ENCODE results near the gene OPCML. TPM values are rescaled to one million over a fixed set of nuclear protein-coding genes. Genes with fewer than 3 reads are reported as not detected.

The OPCML gene
- total RNA-seq, 1 donor from 2014 or later: not detected

DNA sequence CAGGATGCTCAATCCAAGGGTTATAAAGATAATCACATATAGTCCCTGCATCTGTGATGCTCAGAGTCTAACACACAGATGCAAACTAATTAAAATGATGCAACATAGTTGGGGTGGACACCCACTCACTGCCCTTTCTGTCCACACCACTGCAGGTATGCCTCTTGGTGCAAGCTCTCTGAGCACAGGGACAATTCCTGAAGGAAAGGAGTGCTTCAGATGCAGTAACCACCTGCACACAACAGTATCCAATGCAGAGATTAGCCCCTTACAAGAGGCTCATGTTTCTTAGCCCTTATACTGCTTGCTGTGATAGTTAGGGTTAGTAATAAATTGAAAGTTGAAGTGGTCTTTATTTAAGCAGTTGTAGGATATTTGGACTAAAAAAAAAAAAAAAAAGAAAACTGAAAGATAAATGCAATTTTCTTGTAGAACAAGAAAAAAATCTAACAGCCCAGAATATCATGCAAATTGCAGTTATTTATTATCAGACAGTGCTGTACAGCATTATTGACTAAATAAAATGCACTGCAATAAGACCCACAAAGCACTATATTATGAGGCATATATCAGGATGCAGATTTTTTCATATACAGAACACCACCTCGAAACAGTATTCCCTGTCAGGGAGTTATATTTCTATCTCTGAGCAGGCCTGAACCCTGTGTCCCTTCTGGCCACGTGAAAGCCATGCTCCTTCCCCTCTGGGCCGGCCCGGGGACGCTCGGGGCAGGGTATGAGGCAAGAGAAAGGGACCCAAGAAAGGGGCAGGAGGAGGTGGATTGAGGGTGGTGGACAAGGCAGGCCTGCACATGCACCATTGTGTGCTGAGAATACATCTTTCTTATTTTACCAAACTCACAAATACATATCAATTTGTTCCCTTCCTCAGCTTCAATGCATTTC lies 260.2 kb downstream of the OPCML start:
- ChIA-PET POLR2A (no interaction called here), CTCF (no interaction called here)
- Mint-ChIP-seq H3K27me3 (no peaks in the 10 kb centered on the region), H3K9me3 (no peaks in the 10 kb centered on the region), H3K4me1 (no peaks in the 10 kb centered on the region), H3K36me3 (ENCODE audit: low read depth) (no peaks in the 10 kb centered on the region), H3K27ac (no peak overlapping the region), H3K4me3 (no peak overlapping the region)
- ATAC-seq (ENCODE audit: low read depth) (no peak), DNase-seq (no peak)
- intact Hi-C loops (cut with micrococcal nuclease): no loop called here
- TF ChIP-seq, protein P1, sequence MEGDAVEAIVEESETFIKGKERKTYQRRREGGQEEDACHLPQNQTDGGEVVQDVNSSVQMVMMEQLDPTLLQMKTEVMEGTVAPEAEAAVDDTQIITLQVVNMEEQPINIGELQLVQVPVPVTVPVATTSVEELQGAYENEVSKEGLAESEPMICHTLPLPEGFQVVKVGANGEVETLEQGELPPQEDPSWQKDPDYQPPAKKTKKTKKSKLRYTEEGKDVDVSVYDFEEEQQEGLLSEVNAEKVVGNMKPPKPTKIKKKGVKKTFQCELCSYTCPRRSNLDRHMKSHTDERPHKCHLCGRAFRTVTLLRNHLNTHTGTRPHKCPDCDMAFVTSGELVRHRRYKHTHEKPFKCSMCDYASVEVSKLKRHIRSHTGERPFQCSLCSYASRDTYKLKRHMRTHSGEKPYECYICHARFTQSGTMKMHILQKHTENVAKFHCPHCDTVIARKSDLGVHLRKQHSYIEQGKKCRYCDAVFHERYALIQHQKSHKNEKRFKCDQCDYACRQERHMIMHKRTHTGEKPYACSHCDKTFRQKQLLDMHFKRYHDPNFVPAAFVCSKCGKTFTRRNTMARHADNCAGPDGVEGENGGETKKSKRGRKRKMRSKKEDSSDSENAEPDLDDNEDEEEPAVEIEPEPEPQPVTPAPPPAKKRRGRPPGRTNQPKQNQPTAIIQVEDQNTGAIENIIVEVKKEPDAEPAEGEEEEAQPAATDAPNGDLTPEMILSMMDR (IDR thresholded peaks at IDR 0.05): no peak

DNA sequence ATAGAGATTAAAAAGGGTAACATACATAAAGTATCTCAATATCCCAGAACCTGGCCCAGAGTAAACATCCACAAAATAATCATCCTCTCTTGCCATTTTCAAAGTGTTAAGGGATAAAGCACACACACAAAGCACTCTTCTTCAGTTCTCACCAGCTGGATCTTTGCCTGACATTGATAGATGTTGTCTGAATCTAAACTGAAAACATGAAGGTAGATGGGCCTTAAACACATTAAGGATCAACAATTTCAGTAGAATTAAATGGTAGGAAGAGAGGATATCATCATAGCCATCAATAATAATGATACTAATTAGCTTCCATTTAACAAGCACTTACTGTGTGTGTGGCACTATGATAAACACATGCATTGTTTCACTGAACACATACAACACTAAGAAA lies 261.1 kb downstream of the OPCML start:
- CTCF ChIA-PET: no interaction called here
- POLR2A ChIA-PET: no interaction called here
- no peak overlapping the region for H3K27ac Mint-ChIP-seq
- H3K4me3 Mint-ChIP-seq: no peak overlapping the region
- DNase-seq (no peak), ATAC-seq (ENCODE audit: low read depth) (no peak)
- H3K27me3 Mint-ChIP-seq: no peaks in the 10 kb centered on the region
- TF ChIP-seq, protein P1 (IDR thresholded peaks at IDR 0.05): no peak
- H3K36me3 Mint-ChIP-seq (ENCODE audit: low read depth): no peaks in the 10 kb centered on the region
- intact Hi-C loops (cut with micrococcal nuclease): no loop called here
- H3K9me3 Mint-ChIP-seq: no peaks in the 10 kb centered on the region
- no peaks in the 10 kb centered on the region for H3K4me1 Mint-ChIP-seq

DNA sequence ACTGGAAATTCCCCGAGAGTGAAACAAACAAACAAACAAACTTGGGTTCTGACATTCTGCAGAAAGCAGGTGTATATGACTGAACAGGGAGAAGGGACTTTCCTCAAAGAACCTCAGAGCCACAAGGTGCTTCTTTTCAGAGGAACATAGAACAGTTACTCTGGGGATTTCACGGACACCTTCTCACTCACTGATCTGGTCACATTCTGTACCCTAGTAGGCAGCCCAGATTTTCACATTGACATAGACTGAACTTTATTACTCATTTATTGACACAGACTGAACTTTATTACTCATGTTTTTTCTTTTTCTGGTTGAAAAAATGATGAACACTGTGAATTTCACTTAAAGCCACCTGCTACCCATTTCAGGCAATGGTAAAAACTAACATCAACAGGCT lies 263.0 kb downstream of the OPCML start:
- H3K9me3 Mint-ChIP-seq: no peaks in the 10 kb centered on the region
- ChIA-PET POLR2A (no interaction called here), CTCF (no interaction called here)
- TF ChIP-seq, protein P1 (IDR thresholded peaks at IDR 0.05): no peak
- H3K36me3 Mint-ChIP-seq (ENCODE audit: low read depth): no peaks in the 10 kb centered on the region
- ATAC-seq (ENCODE audit: low read depth) (no peak), DNase-seq (no peak)
- no peak overlapping the region for H3K4me3 Mint-ChIP-seq
- H3K4me1 Mint-ChIP-seq: no peaks in the 10 kb centered on the region
- H3K27ac Mint-ChIP-seq: no peak overlapping the region
- intact Hi-C loops (cut with micrococcal nuclease): no loop called here
- no peaks in the 10 kb centered on the region for H3K27me3 Mint-ChIP-seq

DNA sequence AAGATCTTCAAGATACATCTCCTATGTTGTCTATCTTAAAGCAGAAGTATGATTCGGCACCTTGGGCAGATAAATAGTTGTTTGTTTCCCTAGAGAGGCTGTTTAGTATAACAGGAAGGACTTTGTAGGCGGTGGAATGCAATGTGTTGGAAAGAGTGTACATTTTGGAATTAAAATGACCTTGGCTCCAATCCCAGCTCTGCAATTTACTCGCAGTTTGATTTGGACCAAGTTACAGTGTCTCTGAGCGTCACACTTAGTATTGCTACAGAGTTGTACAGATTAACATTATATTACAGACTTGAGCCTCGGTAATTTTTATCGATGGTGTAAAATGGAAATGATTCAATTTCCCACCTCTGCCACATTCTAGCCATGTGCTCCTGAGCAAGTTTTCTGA lies 265.3 kb downstream of the OPCML start:
- ChIA-PET POLR2A (no interaction called here), CTCF (no interaction called here)
- TF ChIP-seq, protein P1 (IDR thresholded peaks at IDR 0.05): no peak
- no peak for DNase-seq
- Mint-ChIP-seq H3K4me3 (no peak overlapping the region), H3K4me1 (no peaks in the 10 kb centered on the region), H3K9me3 (no peaks in the 10 kb centered on the region), H3K36me3 (ENCODE audit: low read depth) (no peaks in the 10 kb centered on the region), H3K27ac (no peak overlapping the region), H3K27me3 (no peaks in the 10 kb centered on the region)
- intact Hi-C loops (cut with micrococcal nuclease): no loop called here
- ATAC-seq (ENCODE audit: low read depth): no peak

DNA sequence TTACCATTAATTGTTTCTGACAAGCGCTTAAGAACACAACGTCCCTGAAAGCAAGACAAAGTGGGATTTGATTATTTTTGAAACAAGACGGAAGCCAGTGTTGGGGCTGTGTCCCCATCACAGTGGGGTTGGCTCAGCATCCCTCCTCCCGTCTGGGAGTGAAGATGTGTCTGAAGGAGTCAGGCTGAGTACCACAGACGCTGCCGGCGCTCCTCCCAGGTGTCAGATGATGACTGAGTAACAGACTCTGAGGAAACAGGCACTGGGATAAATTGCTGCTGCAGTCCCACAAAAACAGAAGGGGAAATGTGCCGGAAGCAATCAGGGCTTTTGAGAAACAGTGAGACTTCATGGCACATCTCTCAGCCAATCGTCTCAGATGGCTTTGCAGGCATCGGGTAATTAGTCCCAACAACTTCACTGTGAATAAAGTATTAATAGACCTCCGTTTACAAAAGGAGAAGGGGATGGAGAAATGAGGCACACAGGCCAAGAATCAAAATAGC lies 266.7 kb downstream of the OPCML start:
- Mint-ChIP-seq H3K9me3 (no peaks in the 10 kb centered on the region), H3K36me3 (ENCODE audit: low read depth) (no peaks in the 10 kb centered on the region), H3K4me1 (no peaks in the 10 kb centered on the region), H3K4me3 (no peak overlapping the region), H3K27ac (no peak overlapping the region), H3K27me3 (no peaks in the 10 kb centered on the region)
- TF ChIP-seq, protein P1 (IDR thresholded peaks at IDR 0.05): no peak
- intact Hi-C loops (cut with micrococcal nuclease): no loop called here
- POLR2A ChIA-PET: no interaction called here
- DNase-seq (no peak), ATAC-seq (ENCODE audit: low read depth) (no peak)
- CTCF ChIA-PET: no interaction called here

All from activated B cell treated with CpG ODN at 0.5 μM for 24 hours (primary cell).